ENCODE results near the gene MYO16.

DNA sequence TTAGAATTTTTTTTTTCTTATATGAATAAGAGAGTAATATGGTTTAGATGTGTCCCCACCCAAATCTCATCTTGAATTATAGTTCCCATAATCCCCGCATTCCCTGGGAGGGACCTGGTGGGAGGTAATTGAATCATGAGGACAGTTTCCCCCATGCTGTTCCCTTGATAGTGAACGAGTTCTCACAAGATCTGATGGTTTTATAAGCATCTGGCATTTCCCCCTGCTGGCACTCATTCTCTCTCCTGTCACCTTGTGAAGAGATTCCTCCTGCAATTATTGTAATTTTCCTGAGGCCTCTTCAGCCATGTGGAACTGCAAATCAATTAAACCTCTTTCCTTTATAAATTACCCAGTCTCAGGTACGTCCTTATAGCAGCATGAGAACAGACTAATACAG is 205.7 kb downstream of the MYO16 start:
- TF ChIP-seq, protein P1, sequence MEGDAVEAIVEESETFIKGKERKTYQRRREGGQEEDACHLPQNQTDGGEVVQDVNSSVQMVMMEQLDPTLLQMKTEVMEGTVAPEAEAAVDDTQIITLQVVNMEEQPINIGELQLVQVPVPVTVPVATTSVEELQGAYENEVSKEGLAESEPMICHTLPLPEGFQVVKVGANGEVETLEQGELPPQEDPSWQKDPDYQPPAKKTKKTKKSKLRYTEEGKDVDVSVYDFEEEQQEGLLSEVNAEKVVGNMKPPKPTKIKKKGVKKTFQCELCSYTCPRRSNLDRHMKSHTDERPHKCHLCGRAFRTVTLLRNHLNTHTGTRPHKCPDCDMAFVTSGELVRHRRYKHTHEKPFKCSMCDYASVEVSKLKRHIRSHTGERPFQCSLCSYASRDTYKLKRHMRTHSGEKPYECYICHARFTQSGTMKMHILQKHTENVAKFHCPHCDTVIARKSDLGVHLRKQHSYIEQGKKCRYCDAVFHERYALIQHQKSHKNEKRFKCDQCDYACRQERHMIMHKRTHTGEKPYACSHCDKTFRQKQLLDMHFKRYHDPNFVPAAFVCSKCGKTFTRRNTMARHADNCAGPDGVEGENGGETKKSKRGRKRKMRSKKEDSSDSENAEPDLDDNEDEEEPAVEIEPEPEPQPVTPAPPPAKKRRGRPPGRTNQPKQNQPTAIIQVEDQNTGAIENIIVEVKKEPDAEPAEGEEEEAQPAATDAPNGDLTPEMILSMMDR (IDR thresholded peaks at IDR 0.05) = no peak
- TF ChIP-seq ZFX (IDR thresholded peaks at IDR 0.05; ENCODE audit: borderline replicate concordance) = no peak
